MM.1S (cell line): Measurements from ENCODE around the gene VSNL1.

ENCODE experiments used
- DNase-seq: peaks from one replicate; pipeline ENCODE4 v3.0.0-alpha.2; 2015
- H2AFZ ChIP-seq: fragments of 300-600 bp; sonication (generic); 2 replicates; pipeline ENCODE4 v1.6.0; 2016; ENCODE audit warnings: antibody characterized with exemption, low read length
- H3F3A ChIP-seq: fragments of 300-600 bp; sonication (generic); 2 replicates; pipeline ENCODE4 v1.6.1; 2016; ENCODE audit warnings: mild to moderate bottlenecking, antibody characterized with exemption, low read length, moderate library complexity, mixed read lengths; ENCODE audit not compliant: insufficient read depth
- H3K27ac ChIP-seq: fragments of 300-600 bp; sonication (generic); 2 replicates; pipeline ENCODE4 v1.5.1; 2016; ENCODE audit warnings: mild to moderate bottlenecking, low read length
- H3K27me3 ChIP-seq: fragments of 300-600 bp; sonication (generic); replicated peaks from 2 replicates; pipeline ENCODE4 v1.6.0; 2016; ENCODE audit warnings: low read length; ENCODE audit not compliant: insufficient read depth
- H3K36me3 ChIP-seq: fragments of 300-600 bp; sonication (generic); replicated peaks from 2 replicates; pipeline ENCODE4 v1.6.1; 2016; ENCODE audit warnings: mild to moderate bottlenecking, low read length, mixed read lengths; ENCODE audit not compliant: insufficient read depth
- H3K4me1 ChIP-seq: fragments of 300-600 bp; sonication (generic); 2 replicates; pipeline ENCODE4 v1.6.1; 2016; ENCODE audit warnings: low read length, mixed read lengths
- H3K4me2 ChIP-seq: fragments of 300-600 bp; sonication (generic); 2 replicates; pipeline ENCODE4 v1.6.0; 2016; ENCODE audit warnings: low read depth, low read length
- H3K4me3 ChIP-seq: fragments of 300-600 bp; sonication (generic); 2 replicates; pipeline ENCODE4 v1.5.1; 2016; ENCODE audit warnings: low read length, mixed read lengths
- H3K79me2 ChIP-seq: fragments of 300-600 bp; sonication (generic); 2 replicates; pipeline ENCODE4 v1.6.1; 2016; ENCODE audit warnings: mixed run types, low read length, mixed read lengths
- H3K9ac ChIP-seq: fragments of 300-600 bp; sonication (generic); 2 replicates; pipeline ENCODE4 v1.6.1; 2016; ENCODE audit warnings: low read length, mixed read lengths
- H3K9me2 ChIP-seq: fragments of 300-600 bp; sonication (generic); replicated peaks from 2 replicates; pipeline ENCODE4 v1.6.1; 2016; ENCODE audit warnings: mild to moderate bottlenecking, low read length, mixed read lengths; ENCODE audit not compliant: insufficient read depth
- H3K9me3 ChIP-seq: fragments of 300-600 bp; sonication (generic); replicated peaks from 2 replicates; pipeline ENCODE4 v1.6.1; 2016; ENCODE audit warnings: mild to moderate bottlenecking, low read length, mixed read lengths; ENCODE audit not compliant: insufficient read depth
- H4K20me1 ChIP-seq: fragments of 300-600 bp; sonication (generic); 2 replicates; pipeline ENCODE4 v1.6.1; 2016; ENCODE audit warnings: mild to moderate bottlenecking, low read length, moderate library complexity, mixed read lengths; ENCODE audit not compliant: insufficient read depth
- CTCF ChIP-seq: fragments of 300-600 bp; sonication (generic); IDR thresholded peaks from 2 replicates; pipeline ENCODE4 v1.5.1; 2016; ENCODE audit warnings: antibody characterized with exemption, low read length, mixed read lengths
- EZH2 ChIP-seq: fragments of 300-600 bp; sonication (generic); optimal IDR thresholded peaks from 2 replicates; pipeline ENCODE3; 2017; ENCODE audit warnings: low read depth, mild to moderate bottlenecking, antibody characterized with exemption, low read length, mixed read lengths
- EZH2phosphoT487 ChIP-seq: fragments of 300-600 bp; sonication (generic); IDR thresholded peaks from 2 replicates; pipeline ENCODE4 v1.6.1; 2018; ENCODE audit warnings: antibody characterized with exemption, low read length

The VSNL1 gene

GRCh38 chr2:17533546-17533945 lies 7.0 kb upstream of the VSNL1 start:
- no peak overlapping the region for H3K4me2 ChIP-seq
- 0 out of 2 replicates have a peak, but pooled peaks cover 10% of the 10 kb centered on the region for H3K27me3 ChIP-seq
- H4K20me1 ChIP-seq, result no peaks in the 10 kb centered on the region
- H3K4me1 ChIP-seq, result no peaks in the 10 kb centered on the region
- no peaks in the 10 kb centered on the region for H3K9me2 ChIP-seq
- no peaks in the 10 kb centered on the region for H3K79me2 ChIP-seq
- DNase-seq, result no peak
- no peak overlapping the region for H3K9ac ChIP-seq
- no peak overlapping the region for H2AFZ ChIP-seq
- no peaks in the 10 kb centered on the region for H3F3A ChIP-seq
- TF ChIP-seq CTCF, result no peak
- H3K4me3 ChIP-seq, result no peak overlapping the region
- no peaks in the 10 kb centered on the region for H3K9me3 ChIP-seq
- H3K27ac ChIP-seq, result no peak overlapping the region
- H3K36me3 ChIP-seq, result no peaks in the 10 kb centered on the region

GRCh38 chr2:17536416-17536815 lies 4.1 kb upstream of the VSNL1 start:
- H3K9me3 ChIP-seq, result no peaks in the 10 kb centered on the region
- H3K27ac ChIP-seq, result no peak overlapping the region
- TF ChIP-seq EZH2 (no peak), CTCF (no peak), EZH2phosphoT487 (no peak)
- no peak overlapping the region for H3K4me2 ChIP-seq
- no peaks in the 10 kb centered on the region for H3F3A ChIP-seq
- no peaks in the 10 kb centered on the region for H4K20me1 ChIP-seq
- no peak overlapping the region for H2AFZ ChIP-seq
- H3K9me2 ChIP-seq, result no peaks in the 10 kb centered on the region
- no peaks in the 10 kb centered on the region for H3K79me2 ChIP-seq
- H3K4me3 ChIP-seq, result no peak overlapping the region
- DNase-seq, result no peak
- 0 out of 2 replicates have a peak, but pooled peaks cover 4% of the 10 kb centered on the region for H3K4me1 ChIP-seq
- no peaks in the 10 kb centered on the region for H3K36me3 ChIP-seq
- no peak overlapping the region for H3K9ac ChIP-seq
- 0 out of 2 replicates have a peak, but pooled peaks cover 10% of the 10 kb centered on the region for H3K27me3 ChIP-seq

GRCh38 chr2:17538022-17538843 lies 2.3 kb upstream of the VSNL1 start:
- Histone ChIP-seq H3K4me2 (peak overlapping the region; percentile 77), H3K9me3 (no peaks in the 10 kb centered on the region), H3K9me2 (no peaks in the 10 kb centered on the region), H3K36me3 (no peaks in the 10 kb centered on the region), H4K20me1 (no peaks in the 10 kb centered on the region), H3K79me2 (no peaks in the 10 kb centered on the region), H3K27me3 (0 out of 2 replicates have a peak, but pooled peaks cover 10% of the 10 kb centered on the region), H3K4me1 (0 out of 2 replicates have a peak, but pooled peaks cover 4% of the 10 kb centered on the region), H3K27ac (no peak overlapping the region), H3K4me3 (peak overlapping the region; percentile 65), H3F3A (no peaks in the 10 kb centered on the region), H2AFZ (peak overlapping the region; percentile 72), H3K9ac (peak overlapping the region; percentile 3; the same call in 1 of the 2 replicates)
- peak; percentile 49 for DNase-seq
- TF ChIP-seq EZH2, result no peak
- TF ChIP-seq EZH2phosphoT487, result no peak
- no peak for TF ChIP-seq CTCF
